Stimulated activated CD8-positive, alpha-beta memory T cell treated with anti-CD3 and anti-CD28 coated beads, Interleukin-15, amount 100 ng/mL, for 1 hour (primary cell): Measurements from ENCODE around the gene GLI2.

Experiments
- DNase-seq: peaks from one replicate; pipeline ENCODE4 v3.0.0-alpha.2; 2020; ENCODE audit warnings: low read depth

The GLI2 gene

GRCh38 chr2:120770641-120771040, 35.0 kb downstream of the GLI2 start:
- no peak for DNase-seq

GRCh38 chr2:120771111-120771780, 35.6 kb downstream of the GLI2 start:
- DNase-seq: no peak

GRCh38 chr2:120771781-120772208, 36.1 kb downstream of the GLI2 start:
- DNase-seq: no peak

- no peak for DNase-seq
Observed at GRCh38 chr2:120772261-120772660, 36.6 kb downstream of the GLI2 start.

- DNase-seq: no peak
Observed at GRCh38 chr2:120773186-120773800, 37.6 kb downstream of the GLI2 start.

- no peak for DNase-seq
Observed at GRCh38 chr2:120774557-120775160, 39.0 kb downstream of the GLI2 start.

GRCh38 chr2:120775194-120775593, 39.5 kb downstream of the GLI2 start:
- no peak for DNase-seq

GRCh38 chr2:120775801-120776589, 40.3 kb downstream of the GLI2 start:
- DNase-seq: no peak

GRCh38 chr2:120776649-120777048, 41.0 kb downstream of the GLI2 start:
- no peak for DNase-seq

GRCh38 chr2:120777170-120777751, 41.6 kb downstream of the GLI2 start:
- DNase-seq: no peak

- DNase-seq: no peak
Observed at GRCh38 chr2:120777787-120778186, 42.1 kb downstream of the GLI2 start.

GRCh38 chr2:120778244-120778643, 42.6 kb downstream of the GLI2 start:
- DNase-seq: no peak

GRCh38 chr2:120779781-120780283, 44.2 kb downstream of the GLI2 start:
- no peak for DNase-seq

- DNase-seq: no peak
Observed at GRCh38 chr2:120780402-120780801, 44.7 kb downstream of the GLI2 start.

GRCh38 chr2:120783371-120783791, 47.7 kb downstream of the GLI2 start:
- no peak for DNase-seq

GRCh38 chr2:120783969-120784372, 48.3 kb downstream of the GLI2 start:
- no peak for DNase-seq
